ENCODE results near the gene MAGEB17.
"Not testable (repeated sequence)": the region's sequence is repeated elsewhere in the genome, so short reads cannot be mapped to it uniquely, and the experiment has no call there.

Gene MAGEB17

DNA sequence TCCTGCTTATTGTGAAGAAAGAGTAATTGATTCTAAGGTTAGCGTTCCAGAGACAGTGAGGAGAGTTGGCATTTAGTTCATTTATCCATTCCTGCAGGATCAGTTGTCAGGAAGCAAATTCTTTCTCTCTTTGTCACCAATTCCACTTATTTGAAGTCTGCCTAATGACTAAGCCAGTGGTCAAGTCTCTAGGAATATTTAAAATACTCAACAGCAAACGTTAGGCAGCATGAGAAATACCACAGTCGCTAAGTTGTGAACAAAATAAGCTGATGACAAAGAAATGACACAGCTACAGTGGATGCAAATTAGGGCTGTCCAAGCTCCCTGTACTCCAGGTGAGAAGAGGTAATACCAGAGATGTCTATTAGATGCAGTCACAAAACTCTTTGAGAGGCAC, 6.6 kb upstream of the MAGEB17 start:
- DNase-seq = no peak

DNA sequence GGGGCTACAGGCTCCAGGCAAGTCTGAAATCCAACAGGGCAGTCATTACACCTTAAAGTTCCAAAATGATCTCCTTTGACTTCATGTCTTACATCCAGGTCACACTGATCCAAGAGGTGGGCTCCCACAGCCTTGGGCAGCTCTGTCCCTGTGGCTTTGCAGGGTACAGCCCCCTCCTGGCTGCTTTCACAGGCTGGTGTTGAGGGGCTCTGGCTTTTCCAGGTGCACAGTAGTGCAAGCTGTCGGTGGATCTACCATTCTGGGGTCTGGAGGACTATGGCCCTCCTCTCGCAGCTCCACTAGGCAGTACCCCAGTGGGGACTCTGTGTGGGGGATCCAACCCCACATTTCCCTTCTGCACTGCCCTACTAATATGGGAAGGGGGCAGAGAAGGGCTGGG, 6.1 kb upstream of the MAGEB17 start:
- not testable (repeated sequence) for DNase-seq

DNA sequence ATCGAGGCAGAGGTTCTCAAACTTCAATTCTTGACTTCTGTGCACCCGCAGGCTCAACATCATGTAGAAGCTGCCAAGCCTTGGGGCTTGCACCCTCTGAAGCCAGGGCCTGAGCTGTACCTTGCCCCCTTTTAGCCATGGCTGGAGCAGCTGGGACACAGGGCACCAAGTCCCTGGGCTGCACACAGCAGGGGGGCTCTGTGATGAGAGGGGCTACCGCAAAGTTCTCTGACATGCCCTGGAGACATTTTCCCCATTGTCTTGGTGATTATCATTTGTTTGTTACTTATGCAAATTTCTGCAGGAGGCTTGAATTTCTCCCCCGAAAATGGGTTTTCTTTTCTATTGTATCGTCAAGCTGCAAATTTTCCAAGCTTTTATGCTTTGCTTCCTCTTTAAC, 4.9 kb upstream of the MAGEB17 start:
- DNase-seq = no peak

DNA sequence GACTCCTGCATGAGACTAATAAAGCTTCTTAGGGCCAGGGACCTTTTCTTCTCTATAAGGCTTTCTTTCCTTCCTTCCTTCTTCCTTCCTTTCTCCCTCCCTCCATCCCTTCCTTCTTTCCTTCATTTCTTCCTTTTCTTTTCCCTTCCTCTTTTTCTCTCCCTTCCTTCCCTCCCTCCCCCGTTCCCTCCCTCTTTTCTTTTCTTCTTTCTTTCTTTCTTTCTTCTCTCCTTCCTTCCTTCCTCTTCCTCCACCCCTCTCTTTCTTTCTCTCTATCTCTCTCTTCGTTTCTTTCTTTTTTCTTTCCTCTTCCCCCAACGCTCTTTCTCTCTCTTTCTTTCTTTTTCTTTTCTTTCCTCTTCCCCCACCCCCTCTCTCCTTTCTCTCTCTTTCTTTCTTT, 2.5 kb upstream of the MAGEB17 start:
- DNase-seq = no peak

DNA sequence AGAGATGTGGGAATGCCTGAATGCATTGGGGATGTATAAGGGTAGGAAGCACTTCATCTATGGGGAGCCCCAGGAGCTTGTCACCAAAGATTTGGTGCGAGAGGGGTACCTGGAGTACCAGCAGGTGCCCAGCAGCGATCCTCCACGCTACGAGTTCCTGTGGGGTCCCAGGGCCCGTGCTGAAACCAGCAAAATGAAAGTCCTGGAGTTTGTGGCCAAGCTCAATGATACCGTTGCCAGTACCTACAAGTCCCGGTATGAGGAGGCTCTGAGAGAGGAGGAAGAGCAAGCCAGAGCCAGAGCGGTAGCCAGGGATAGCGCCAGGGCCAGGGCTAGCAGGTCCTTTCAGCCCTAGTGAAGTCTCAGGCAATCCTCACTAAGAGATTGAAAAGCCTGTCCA, 3.8 kb downstream of the MAGEB17 start:
- DNase-seq = no peak

DNA sequence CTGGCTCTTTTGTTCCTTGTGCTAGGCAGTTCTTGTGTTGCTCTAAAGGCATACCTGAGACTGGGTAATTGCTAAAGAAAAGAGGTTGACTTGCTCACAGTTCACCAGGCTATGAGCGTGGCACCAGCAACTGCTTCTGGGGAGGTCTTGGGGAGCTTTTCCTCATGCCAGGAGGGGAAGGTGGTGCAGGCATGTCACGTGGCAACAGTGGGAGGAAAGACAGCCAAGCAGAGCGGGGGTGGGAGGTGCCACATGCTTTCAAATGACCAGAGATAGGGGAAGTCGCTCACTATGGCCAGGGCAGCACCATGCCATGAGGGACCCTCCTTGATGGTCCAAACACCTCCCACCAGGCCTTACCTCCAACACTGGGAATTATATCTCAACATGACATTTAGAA, 4.7 kb downstream of the MAGEB17 start:
- DNase-seq = no peak

DNA sequence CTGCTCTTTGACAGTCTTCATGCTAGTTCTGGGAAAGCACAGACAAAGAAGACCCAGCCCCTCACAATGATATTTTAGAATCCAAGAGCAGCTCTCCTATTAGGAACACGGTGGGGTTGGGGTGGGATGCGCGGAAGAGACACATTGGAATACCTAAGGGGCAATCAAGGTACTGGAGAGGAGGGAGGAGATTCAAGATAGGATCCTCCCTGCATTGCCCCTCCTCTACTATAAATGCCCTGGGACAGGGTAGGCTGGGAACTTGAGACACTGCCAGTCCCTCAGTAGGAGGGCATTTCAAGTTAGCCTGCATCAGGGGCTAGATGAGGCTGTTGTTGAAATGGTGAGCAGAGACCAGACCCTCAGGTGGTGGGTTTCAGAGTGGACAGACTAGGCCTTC, 5.1 kb downstream of the MAGEB17 start:
- DNase-seq = no peak

DNA sequence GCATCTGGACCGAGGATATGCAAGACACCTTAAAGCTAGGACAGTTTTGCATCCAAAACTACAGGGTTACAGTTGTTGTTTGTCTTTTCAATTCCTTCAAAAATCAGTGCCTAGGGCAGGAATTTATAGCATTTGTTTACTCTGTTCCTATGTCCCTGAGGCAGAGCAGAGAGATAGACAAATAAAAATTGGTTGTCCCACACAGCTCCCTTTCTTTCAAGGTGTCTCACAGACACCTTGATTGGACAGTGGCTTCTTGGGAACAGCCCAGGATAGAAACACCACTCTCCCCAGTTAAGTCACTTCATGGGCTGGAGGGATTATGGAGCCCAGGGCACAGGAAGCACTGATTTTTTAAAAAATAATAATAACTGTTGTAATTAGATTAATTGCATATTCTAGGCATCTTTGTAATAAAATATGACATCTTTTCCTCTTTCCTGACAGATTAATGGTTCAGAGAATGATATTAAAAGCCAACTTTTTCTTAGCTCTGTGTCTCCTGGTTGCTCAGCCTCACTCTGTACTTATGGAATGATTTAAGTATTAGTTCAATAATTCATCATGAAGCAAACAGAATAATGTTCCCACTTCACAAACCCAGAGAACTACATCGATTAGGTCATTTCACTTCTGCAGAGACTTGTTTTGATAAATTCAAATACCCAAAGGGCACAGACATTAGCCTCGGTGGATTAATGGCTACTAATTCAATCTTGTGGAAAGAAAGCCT, 8.2 kb downstream of the MAGEB17 start:
- DNase-seq = no peak

DNA sequence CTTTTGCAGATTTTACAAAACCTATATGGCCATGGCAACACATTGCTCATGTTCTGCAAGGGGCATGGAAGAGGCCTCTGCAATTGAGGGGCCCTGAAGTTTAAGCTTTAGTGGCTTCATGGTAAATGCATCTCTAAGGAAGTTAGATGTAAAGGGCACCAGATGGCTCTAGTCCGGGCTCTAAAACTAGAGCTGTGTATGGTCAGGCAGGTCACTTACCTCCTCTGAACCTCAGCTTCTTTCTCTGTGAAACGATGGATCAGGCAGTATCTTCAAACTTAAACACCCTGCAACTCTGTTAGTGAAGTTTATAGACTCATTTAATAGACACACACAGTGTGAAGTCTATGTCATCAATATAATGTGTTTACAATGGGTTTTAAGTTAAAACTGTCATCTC, 10.0 kb downstream of the MAGEB17 start:
- DNase-seq = no peak

DNA sequence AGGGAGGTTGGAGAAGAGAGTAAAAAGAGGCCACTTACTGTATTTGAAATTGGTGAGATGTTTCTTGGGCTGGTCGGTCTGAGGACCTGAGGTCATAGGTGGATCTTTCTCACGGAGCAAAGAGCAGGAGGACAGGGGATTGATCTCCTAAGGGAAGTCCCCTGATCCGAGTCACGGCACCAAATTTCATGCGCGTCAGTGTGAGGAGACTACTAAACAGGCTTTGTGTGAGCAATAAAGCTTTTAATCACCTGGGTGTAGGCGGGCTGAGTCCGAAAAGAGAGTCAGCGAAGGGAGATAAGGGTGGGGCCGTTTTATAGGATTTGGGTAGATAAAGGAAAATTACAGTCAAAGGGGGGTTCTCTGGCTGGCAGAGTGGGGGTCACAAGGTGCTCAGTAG, 16.6 kb downstream of the MAGEB17 start:
- DNase-seq = not testable (repeated sequence)

DNA sequence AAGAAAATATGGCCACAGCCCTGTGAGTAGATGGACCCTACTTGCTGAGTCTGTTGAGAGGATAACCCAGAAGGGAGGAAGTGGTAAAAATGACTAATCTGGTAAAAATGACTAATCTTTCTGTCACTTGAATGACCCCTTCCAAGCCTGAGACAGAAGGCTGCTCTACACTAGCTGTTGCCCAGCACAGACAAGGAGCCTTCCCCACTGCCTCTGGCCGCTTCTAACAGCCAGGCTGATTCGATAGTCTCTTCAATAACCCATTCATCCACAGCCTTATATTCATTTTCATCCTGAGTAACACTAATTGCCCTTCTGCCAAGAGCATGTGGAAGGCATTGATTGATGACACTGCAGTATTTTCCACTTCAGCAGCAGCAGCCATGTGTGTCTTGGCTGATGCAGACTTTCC, 18.4 kb downstream of the MAGEB17 start:
- peak; percentile 46 for DNase-seq

DNA sequence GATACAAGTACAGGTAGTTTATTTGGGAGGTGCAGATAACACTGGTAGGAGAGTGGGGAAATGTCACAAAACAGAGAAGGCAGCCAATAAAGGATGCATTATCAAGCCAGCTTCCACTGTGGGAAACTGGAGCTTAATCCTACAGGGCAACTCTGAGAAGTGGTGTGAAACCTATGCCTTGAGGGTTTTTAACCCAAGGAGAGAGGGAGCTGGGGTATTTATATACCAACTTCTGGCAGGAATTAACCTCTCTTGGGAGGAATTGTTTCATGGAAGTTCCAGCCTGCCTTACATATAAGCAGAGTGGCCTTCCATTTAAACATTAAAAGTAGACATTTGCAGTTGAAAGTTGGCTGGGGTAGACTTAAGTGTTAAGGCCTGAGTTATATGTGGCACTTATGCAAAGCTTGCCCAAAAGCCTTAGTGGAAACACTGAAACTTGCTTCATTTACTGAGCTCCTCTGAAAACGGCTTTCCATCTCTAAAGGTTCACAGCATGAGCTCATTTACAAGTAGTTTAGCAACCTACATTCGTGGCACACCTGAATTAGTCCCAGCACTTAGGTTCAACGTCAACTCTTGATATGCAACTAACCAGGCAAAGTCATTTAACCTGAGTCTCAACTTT, 19.2 kb downstream of the MAGEB17 start:
- no peak for DNase-seq

DNA sequence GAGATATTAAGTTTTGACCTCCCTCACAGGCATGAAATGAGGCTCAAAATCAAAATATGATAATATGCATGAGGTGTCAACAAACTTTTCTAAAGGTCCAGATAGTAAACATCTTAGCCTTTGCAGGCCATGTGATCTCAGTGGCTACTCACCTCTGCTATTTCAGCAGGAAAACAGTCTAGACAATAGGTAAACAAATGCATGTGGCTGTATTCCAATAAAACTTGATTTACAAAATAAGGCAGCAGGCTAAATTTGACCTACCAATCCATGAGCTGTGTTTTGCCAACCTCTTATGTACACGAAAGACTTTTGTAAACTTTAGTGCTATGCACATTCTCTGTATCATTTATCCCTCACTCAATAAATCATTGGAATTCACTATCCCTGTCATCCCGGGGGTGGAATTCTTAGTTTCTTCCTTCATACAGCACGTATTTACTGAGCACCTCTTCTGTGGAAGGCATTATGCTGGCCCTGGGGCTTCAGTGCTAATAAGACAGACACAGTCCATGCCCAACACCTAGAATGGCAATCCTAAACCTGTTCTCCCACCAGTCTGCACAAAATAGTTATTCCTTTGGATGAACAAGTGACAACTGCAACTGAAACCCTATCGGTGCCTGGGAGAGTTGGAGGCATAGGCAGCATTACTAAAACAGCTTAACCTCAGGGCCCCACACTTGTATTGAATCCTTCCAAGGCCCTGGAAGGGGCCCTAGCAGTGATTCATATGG, 19.9 kb downstream of the MAGEB17 start:
- DNase-seq = no peak

DNA sequence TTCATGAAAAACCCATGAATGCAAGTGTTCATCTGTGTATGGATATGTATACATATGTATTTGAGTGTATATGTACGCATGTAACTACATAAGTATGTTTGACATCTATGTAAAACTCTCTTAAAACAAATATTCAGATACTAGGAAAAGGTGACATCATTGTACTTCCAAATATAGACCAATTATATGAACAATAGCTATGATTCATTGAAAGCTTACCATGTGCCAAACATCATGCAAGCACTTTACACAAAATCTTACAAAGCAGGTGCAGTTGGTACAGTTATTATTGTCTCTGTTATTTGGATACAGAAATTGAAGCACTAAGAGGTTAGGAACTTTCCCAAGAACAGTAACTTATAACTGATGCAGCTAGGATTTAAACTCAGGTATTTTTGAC, 21.4 kb downstream of the MAGEB17 start:
- peak; percentile 58 for DNase-seq

DNA sequence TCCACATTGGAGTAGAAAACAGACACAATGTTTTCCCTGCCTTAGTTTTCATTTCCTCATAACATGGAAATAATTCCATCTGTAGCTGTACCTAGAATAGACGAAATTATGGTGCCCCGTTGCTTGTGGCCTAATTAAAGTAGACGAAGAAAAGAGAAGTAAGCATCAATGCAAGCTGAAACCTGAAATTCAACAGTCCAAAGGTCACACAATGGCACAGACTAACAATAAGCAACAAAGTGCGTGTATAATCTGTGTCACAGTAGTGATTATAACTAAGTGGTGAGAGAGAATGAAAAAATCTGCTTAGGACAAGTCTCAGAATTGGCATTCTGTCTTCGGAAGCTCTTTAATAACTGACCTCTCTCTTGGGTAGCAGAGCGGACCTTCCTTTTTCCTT, 24.3 kb downstream of the MAGEB17 start:
- no peak for DNase-seq

DNA sequence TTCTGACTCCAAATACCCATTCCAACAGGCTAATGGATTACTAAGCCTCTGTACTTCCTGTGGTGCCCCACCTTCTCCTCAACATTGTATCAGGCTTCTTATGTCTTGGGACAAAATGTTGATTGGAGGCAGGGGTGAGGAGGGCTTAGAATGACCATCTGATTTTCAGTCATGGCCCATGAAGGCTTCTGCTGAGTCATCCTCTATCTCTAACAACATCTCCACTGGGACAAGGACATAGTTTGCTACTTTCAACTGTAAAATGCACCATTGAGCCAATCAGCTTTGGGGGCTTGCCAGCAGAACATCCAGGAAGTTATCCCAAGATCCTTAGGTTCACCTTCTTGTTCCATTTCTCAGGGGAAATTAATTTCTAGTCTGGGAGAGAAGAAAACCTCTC, 29.5 kb downstream of the MAGEB17 start:
- DNase-seq = no peak

DNA sequence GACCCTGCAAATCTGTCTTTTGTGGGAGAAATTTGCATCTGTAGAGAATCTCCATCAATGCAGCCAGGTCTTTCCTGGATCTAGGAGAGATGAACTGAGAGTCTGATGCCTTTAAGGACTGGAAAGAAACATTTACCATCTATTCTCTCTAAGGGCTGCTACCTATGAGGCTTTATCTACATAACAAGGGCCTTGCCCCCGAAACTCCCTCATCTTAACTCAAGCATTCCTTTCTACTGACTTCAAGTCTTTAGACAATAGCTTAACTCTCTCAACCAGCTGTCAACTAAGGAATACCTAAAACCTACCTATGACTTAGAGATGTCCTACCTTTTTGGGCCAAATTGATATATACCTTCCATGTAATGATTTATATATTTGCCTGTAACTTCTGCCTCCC, 32.1 kb downstream of the MAGEB17 start:
- DNase-seq = no peak

DNA sequence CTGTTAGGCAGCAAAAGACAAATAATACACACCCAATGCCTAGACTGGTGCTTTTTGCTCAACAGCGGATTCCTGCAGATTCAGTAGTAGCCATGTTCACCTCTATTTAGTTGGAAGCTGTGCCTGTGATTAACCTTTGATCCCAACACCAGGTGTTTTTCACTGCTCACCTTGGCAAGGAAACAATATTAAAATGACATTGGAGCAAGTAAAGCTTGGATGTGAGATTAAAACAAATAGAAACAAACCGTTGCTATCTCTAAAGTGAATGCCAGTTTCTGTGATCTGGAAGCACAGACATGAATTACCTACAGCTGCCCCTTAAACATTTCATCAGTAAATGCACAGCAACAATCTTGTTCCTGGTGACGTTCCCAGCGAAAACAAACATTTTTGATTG, 35.7 kb downstream of the MAGEB17 start:
- no peak for DNase-seq

DNA sequence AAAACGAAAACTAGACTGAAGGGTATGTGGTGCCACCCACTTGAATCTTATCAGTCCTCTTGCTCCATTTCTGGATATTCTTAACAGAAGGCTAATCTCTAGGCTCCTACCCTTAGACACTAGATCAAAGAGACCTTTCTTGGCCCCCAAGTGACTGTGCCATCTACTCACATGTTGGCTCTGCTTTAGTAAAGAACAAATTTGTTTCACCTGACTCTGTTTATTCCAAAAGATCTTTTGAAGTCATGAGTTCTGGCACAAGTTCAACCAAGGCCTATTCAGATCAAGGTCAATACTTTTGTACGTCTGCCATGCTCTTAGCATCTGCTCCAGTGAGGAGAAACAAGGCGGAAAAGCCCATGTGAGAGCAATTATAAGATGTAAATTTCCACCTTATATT, 37.3 kb downstream of the MAGEB17 start:
- DNase-seq = no peak

DNA sequence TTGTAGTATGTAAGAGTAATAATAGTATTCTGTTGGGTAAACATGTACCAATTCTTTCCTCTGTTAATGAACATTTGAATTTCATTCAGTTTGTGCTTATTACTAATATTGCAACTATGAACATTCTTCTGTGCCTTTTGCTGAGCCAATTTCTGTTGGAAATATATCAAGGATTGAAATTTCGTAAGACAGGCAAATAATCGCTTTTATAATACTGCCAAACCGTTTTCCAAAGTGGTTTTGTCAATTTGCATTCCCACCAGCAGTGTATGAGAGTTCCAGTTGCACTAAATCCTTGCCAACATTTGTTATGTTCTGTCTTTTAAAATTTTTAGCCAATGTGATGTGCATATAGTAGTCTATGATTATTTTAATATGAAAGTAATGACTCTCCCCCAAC, 38.6 kb downstream of the MAGEB17 start:
- DNase-seq = no peak

DNA sequence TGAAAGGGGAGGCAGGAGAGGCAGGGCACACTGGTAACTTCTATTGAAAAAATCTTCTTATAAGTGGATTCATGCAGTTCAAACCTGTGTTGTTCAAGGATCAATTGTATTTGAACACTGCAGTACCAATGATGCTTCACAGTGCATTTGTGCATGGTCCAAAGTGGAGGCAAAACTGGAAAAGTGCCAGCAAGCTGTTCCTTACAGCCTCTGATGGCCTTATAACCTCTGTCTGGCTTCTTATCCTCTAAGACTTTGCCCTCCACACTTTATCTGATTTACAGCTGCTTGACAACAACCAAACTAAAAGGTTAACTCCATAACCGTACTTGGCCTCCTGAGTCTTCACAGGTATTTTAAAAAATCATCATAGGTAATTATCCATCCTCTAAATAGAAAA, 40.4 kb downstream of the MAGEB17 start:
- no peak for DNase-seq

DNA sequence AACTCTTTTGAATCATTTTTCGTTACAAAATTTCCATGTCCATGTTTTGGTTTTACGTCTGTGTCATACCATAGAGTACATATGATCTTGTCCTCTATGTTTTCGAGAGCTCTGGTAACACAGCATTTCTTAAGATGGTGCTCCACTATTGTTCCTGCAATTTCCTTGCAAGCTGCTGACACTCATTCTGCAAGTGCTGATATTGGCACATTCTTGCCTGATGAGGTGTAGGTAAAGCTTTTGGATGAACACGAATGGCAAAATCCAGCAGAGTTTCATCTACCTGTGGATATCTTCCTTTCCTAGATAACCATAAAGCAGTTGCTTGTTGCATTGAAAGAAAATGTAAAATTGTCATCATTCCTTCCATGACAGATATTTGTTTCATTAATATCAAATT, 41.3 kb downstream of the MAGEB17 start:
- DNase-seq = no peak

DNA sequence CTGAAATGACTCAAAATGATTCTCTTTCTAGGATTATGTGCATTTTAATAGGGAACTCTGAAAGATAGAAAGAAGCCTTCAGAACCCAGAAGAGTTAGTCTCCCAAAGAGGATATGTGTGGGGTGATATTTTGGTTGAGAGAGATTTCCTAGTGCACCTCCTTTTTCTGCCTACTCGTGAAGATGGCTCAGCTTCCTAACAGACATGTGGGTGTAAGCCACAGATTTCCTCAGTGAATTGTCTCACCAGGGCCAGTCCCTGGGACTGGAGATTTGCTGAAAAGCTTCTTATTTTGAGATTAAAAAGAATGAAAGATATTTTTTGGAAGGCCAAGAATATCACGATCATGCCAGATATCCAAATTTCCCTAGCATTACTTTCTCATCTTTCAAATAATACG, 42.8 kb downstream of the MAGEB17 start:
- no peak for DNase-seq

DNA sequence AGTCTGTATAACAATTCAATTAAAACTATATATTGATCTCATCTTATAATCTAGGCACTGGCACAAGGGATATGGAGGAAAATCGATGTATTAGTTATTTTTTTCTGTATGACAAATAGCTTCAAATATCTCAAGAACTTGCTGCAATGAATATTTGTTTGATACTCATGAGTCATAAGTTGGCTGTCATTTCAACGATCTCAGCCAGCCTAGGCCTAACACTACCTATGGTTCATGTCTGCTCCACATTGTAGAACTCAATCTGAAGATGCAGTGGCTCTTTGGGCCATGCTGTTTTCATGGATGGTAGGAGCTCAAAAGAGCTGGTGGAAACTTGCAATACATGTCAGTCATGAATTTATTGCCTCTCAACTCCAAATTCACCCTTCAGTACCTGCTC, 44.7 kb downstream of the MAGEB17 start:
- DNase-seq = no peak

Measured in NCI-H1105 treated with DMSO at 0.1 percent for 48 hours (cell line).